AG04450 (cell line): Measurements from ENCODE around the gene SMU1. TPM values are rescaled to one million over a fixed set of nuclear protein-coding genes. Genes with fewer than 3 reads are reported as not detected.

Experiments used
- CTCF ChIA-PET: fragments of 300-600, 350-600 bp; formaldehyde crosslinking; extraction: SDS; loops from one replicate; lab custom pipeline; 2022; ENCODE audit warnings: antibody characterized with exemption, inconsistent platforms; lab: Charles Lee
- POLR2A ChIA-PET: fragments of 350-600 bp; formaldehyde crosslinking; extraction: SDS; loops from one replicate; lab custom pipeline; 2021; ENCODE audit warnings: antibody characterized with exemption, inconsistent platforms; lab: Yijun Ruan, JAX
- DNase-seq: peaks from one replicate; pipeline ENCODE4 v3.0.0-alpha.2; 2011; ENCODE audit warnings: low read depth, low spot score
- H3K27ac ChIP-seq: one replicate; pipeline ENCODE4 v1.5.1; 2012; ENCODE audit warnings: low read depth, low read length, control low read depth
- H3K27me3 ChIP-seq: one replicate; pipeline ENCODE4 v1.6.0; 2012; ENCODE audit warnings: low read length; ENCODE audit not compliant: control insufficient read depth, insufficient read depth
- H3K4me3 ChIP-seq: 2 replicates; pipeline ENCODE4 v1.5.1; 2011; ENCODE audit warnings: mild to moderate bottlenecking, low read depth, low read length, control low read depth
- H3K9me3 ChIP-seq: 2 replicates; pipeline ENCODE4 v1.5.1; 2012; ENCODE audit warnings: low read length; ENCODE audit not compliant: control insufficient read depth, insufficient read depth
- polyA plus RNA-seq: library from polyadenylated mRNA; depleted of rRNA; stranded (reverse); fragments of >200 nt; gene quantifications from 2 replicates; pipeline ENCODE4 v1.2.3, GENCODE V29; 2011
- TF ChIP-seq, protein P1 (sequence below): IDR thresholded peaks from 2 replicates; pipeline ENCODE4 v1.5.1; 2011; ENCODE audit warnings: low read depth, low read length, control low read depth, inconsistent platforms

The SMU1 gene
- polyA plus RNA-seq, 1 experiment, result 19.6 TPM

- TF ChIP-seq, protein P1, sequence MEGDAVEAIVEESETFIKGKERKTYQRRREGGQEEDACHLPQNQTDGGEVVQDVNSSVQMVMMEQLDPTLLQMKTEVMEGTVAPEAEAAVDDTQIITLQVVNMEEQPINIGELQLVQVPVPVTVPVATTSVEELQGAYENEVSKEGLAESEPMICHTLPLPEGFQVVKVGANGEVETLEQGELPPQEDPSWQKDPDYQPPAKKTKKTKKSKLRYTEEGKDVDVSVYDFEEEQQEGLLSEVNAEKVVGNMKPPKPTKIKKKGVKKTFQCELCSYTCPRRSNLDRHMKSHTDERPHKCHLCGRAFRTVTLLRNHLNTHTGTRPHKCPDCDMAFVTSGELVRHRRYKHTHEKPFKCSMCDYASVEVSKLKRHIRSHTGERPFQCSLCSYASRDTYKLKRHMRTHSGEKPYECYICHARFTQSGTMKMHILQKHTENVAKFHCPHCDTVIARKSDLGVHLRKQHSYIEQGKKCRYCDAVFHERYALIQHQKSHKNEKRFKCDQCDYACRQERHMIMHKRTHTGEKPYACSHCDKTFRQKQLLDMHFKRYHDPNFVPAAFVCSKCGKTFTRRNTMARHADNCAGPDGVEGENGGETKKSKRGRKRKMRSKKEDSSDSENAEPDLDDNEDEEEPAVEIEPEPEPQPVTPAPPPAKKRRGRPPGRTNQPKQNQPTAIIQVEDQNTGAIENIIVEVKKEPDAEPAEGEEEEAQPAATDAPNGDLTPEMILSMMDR, result no peak
- peak overlapping the region; percentile 82 for H3K27ac ChIP-seq
- ChIA-PET POLR2A (interaction anchor here (0.5 to 1.9 kb wide), 5 partner anchors 17 to 559 kb away, joined by 3 to 18 read pairs (median 9); partner anchors contain the start of gene DNAJA1), CTCF (interaction anchor here (0.6 to 2.2 kb wide), 2 partner anchors 30 to 182 kb away, joined by 3 to 5 read pairs; no protein-coding TSS in a partner anchor)
- H3K27me3 ChIP-seq, result no peaks in the 10 kb centered on the region
- H3K9me3 ChIP-seq, result no peaks in the 10 kb centered on the region
- peak; percentile 71 for DNase-seq
- peak overlapping the region; percentile 73 for H3K4me3 ChIP-seq
These were observed 32.3 kb downstream of the SMU1 start for GRCh38 chr9:33044162-33044673.

GRCh38 chr9:33043671-33044070 lies 32.8 kb downstream of the SMU1 start:
- H3K27me3 ChIP-seq, result no peaks in the 10 kb centered on the region
- H3K9me3 ChIP-seq, result no peaks in the 10 kb centered on the region
- H3K27ac ChIP-seq, result no peak overlapping the region
- CTCF ChIA-PET, result interaction anchor here (2.2 kb wide), 1 partner anchor 183 kb away, joined by 5 read pairs; no protein-coding TSS in a partner anchor
- peak overlapping the region; percentile 73 for H3K4me3 ChIP-seq
- TF ChIP-seq, protein P1, result no peak
- no peak for DNase-seq
- POLR2A ChIA-PET, result interaction anchor here (0.5 to 1.9 kb wide), 5 partner anchors 17 to 287 kb away, joined by 3 to 18 read pairs (median 4); partner anchors contain the start of gene DNAJA1

DNA sequence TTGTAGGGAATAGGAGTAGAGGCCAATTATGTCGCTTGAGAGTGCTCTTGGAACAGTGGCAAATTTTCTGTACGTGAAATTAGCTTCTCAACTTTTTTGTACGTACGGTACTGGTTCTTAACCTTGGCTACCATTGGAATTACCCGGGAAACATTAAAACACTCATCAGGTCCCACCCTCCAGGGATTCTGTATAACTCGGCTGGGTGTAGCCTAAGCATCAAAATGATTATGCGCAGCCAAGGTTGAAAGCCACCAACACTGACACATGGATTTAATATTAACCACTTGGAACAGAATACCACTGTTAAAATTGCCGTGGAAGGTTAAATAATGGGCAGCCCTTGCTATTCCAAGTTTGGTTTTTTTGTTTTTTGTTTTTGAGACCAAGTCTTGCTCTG lies 34.0 kb downstream of the SMU1 start:
- TF ChIP-seq, protein P1, result no peak
- Histone ChIP-seq H3K9me3 (no peaks in the 10 kb centered on the region), H3K4me3 (no peak overlapping the region), H3K27me3 (no peaks in the 10 kb centered on the region), H3K27ac (no peak overlapping the region)
- DNase-seq, result no peak
- CTCF ChIA-PET, result no interaction called here
- POLR2A ChIA-PET, result interaction anchor here (2.8 kb wide), 1 partner anchor 18 kb away, joined by 18 read pairs; the partner anchor contains the start of gene DNAJA1

- ChIA-PET POLR2A (interaction anchor here (0.6 to 2.8 kb wide), 2 partner anchors 17 to 56 kb away, joined by 9 to 18 read pairs; partner anchors contain the start of gene DNAJA1), CTCF (no interaction called here)
- no peak for DNase-seq
- Histone ChIP-seq H3K27me3 (no peaks in the 10 kb centered on the region), H3K27ac (no peak overlapping the region), H3K9me3 (no peaks in the 10 kb centered on the region), H3K4me3 (no peak overlapping the region)
- TF ChIP-seq, protein P1, result no peak
These were observed 34.9 kb downstream of the SMU1 start for GRCh38 chr9:33041432-33042188.
